ENCODE data around the gene VPREB1. TPM values are rescaled to one million over a fixed set of nuclear protein-coding genes. Genes with fewer than 3 reads are reported as not detected.

The VPREB1 gene
- polyA plus RNA-seq, 3 donors = not detected

GRCh38 chr22:22196833-22197477, 47.6 kb upstream of the VPREB1 start:
- Histone ChIP-seq H3K4me3 (replicated peaks in 1 of 3; ENCODE audit: low read depth in 2 of 3, low read length in 3 of 3) (no peak overlapping the region), H3K9ac (ENCODE audit: insufficient read depth, low read length, poor library complexity, severe bottlenecking) (no peak overlapping the region), H3K36me3 (replicated peaks in 1 of 2; ENCODE audit: control insufficient read depth in 1 of 2, insufficient read depth in 2 of 2, low read length in 2 of 2) (no peaks in the 10 kb centered on the region), H2AFZ (ENCODE audit: insufficient read depth, low read depth, low read length, poor library complexity, severe bottlenecking) (no peak overlapping the region), H3K79me2 (ENCODE audit: insufficient read depth, low read length) (no peaks in the 10 kb centered on the region), H3K9me3 (replicated peaks in 1 of 2; ENCODE audit: control insufficient read depth in 1 of 2, insufficient read depth in 1 of 2, low read length in 2 of 2) (no peaks in the 10 kb centered on the region), H3K27me3 (ENCODE audit: control insufficient read depth in 2 of 2, insufficient read depth in 2 of 2, low read length in 2 of 2) (peaks cover 0 to 6% of the 10 kb centered on the region in 2 donors), H3K4me1 (ENCODE audit: control insufficient read depth in 1 of 2, insufficient read depth in 2 of 2, low read length in 2 of 2) (no peaks in the 10 kb centered on the region), H3K4me2 (replicated peaks; ENCODE audit: extremely low read depth, low read length, poor library complexity, severe bottlenecking) (no peak overlapping the region), H4K20me1 (ENCODE audit: insufficient read depth, low read length) (no peaks in the 10 kb centered on the region), H3K27ac (ENCODE audit: low read depth in 1 of 2, low read length in 2 of 2) (no peak overlapping the region)
- H3K27ac Mint-ChIP-seq = no peak overlapping the region
- H3K9me3 Mint-ChIP-seq = no peaks in the 10 kb centered on the region
- no peak for DNase-seq
- intact Hi-C loops (cut with micrococcal nuclease) = no loop called here
- no peak for TF ChIP-seq CTCF (IDR thresholded peaks at IDR 0.05)
- 47% methylated on average over 3 of the region's 5 CpGs for WGBS (ENCODE audit: insufficient coverage)
- peaks cover 6% of the 10 kb centered on the region for H3K4me1 Mint-ChIP-seq
- no peak overlapping the region for H3K4me3 Mint-ChIP-seq
- no peaks in the 10 kb centered on the region for H3K36me3 Mint-ChIP-seq
- H3K27me3 Mint-ChIP-seq (ENCODE audit: low read depth in 3 of 3) = peaks cover 18 to 34% (median 20%) of the 10 kb centered on the region in 3 donors

GRCh38 chr22:22197993-22198402, 46.6 kb upstream of the VPREB1 start:
- Histone ChIP-seq H3K36me3 (replicated peaks in 1 of 2; ENCODE audit: control insufficient read depth in 1 of 2, insufficient read depth in 2 of 2, low read length in 2 of 2) (no peaks in the 10 kb centered on the region), H3K27ac (ENCODE audit: low read depth in 1 of 2, low read length in 2 of 2) (no peak overlapping the region), H3K4me3 (replicated peaks in 1 of 3; ENCODE audit: low read depth in 2 of 3, low read length in 3 of 3) (no peak overlapping the region), H4K20me1 (ENCODE audit: insufficient read depth, low read length) (no peaks in the 10 kb centered on the region), H3K9me3 (replicated peaks in 1 of 2; ENCODE audit: control insufficient read depth in 1 of 2, insufficient read depth in 1 of 2, low read length in 2 of 2) (no peaks in the 10 kb centered on the region), H3K27me3 (ENCODE audit: control insufficient read depth in 2 of 2, insufficient read depth in 2 of 2, low read length in 2 of 2) (peaks cover 0 to 8% of the 10 kb centered on the region in 2 donors), H3K4me2 (replicated peaks; ENCODE audit: extremely low read depth, low read length, poor library complexity, severe bottlenecking) (no peak overlapping the region), H3K79me2 (ENCODE audit: insufficient read depth, low read length) (no peaks in the 10 kb centered on the region), H2AFZ (ENCODE audit: insufficient read depth, low read depth, low read length, poor library complexity, severe bottlenecking) (no peak overlapping the region), H3K4me1 (ENCODE audit: control insufficient read depth in 1 of 2, insufficient read depth in 2 of 2, low read length in 2 of 2) (no peaks in the 10 kb centered on the region), H3K9ac (ENCODE audit: insufficient read depth, low read length, poor library complexity, severe bottlenecking) (no peak overlapping the region)
- H3K27me3 Mint-ChIP-seq (ENCODE audit: low read depth in 3 of 3) = peaks cover 25 to 39% (median 26%) of the 10 kb centered on the region in 3 donors
- no peak overlapping the region for H3K4me3 Mint-ChIP-seq
- H3K4me1 Mint-ChIP-seq = peaks cover 6% of the 10 kb centered on the region
- intact Hi-C loops (cut with micrococcal nuclease) = no loop called here
- no peak overlapping the region for H3K27ac Mint-ChIP-seq
- no peaks in the 10 kb centered on the region for H3K9me3 Mint-ChIP-seq
- TF ChIP-seq CTCF (IDR thresholded peaks at IDR 0.05) = no peak
- no peak for DNase-seq
- H3K36me3 Mint-ChIP-seq = no peaks in the 10 kb centered on the region
- WGBS (ENCODE audit: insufficient coverage) = 86% methylated on average over 4 of the region's 4 CpGs
